GM12872 (cell line): ENCODE data around the gene CNKSR2.

Experiments
- TF ChIP-seq, protein P1 (sequence below): IDR thresholded peaks from 3 replicates; pipeline ENCODE4 v1.5.1; 2011; ENCODE audit warnings: low read depth, mild to moderate bottlenecking, low read length, moderate library complexity; ENCODE audit not compliant: insufficient read depth

CNKSR2 gene

DNA sequence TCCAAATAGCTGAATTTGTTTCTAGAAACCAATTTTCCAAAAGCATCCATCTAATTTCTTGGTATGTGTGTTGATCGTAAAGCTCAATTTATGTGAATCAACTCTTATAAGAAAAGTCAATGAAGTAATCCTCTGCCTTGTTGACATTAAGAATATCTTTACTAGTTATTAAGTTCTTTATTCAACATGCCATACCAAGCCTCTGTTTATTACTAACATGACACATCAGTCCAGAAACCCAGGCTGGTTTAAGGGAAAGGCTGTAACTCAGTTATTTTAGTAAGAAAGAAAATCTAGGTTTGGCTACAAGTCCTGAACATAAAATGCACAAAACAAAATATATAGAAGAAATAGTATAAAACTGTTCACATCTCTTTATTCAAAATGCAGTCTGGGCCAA is 235.9 kb downstream of the CNKSR2 start:
- TF ChIP-seq, protein P1, sequence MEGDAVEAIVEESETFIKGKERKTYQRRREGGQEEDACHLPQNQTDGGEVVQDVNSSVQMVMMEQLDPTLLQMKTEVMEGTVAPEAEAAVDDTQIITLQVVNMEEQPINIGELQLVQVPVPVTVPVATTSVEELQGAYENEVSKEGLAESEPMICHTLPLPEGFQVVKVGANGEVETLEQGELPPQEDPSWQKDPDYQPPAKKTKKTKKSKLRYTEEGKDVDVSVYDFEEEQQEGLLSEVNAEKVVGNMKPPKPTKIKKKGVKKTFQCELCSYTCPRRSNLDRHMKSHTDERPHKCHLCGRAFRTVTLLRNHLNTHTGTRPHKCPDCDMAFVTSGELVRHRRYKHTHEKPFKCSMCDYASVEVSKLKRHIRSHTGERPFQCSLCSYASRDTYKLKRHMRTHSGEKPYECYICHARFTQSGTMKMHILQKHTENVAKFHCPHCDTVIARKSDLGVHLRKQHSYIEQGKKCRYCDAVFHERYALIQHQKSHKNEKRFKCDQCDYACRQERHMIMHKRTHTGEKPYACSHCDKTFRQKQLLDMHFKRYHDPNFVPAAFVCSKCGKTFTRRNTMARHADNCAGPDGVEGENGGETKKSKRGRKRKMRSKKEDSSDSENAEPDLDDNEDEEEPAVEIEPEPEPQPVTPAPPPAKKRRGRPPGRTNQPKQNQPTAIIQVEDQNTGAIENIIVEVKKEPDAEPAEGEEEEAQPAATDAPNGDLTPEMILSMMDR, result no peak

DNA sequence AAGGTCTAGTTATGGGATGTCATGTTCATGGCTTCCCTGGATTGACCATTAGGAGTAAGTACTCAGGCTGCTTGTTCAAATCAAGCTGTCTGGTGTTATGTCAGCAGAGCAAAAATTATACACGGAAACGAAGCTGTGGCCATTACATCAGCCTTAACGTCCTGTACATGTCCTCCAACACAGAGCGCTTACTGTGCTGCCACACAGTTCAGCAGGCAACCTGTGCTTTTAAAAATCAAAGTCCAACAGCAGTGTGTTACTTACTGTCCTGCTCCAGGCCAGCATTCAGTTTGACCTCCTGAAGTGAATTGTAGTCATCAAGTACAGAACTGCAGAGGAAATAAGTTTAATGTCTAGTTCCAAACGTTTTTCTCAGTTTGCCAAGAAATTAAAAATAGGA is 237.9 kb downstream of the CNKSR2 start:
- TF ChIP-seq, protein P1, result no peak

DNA sequence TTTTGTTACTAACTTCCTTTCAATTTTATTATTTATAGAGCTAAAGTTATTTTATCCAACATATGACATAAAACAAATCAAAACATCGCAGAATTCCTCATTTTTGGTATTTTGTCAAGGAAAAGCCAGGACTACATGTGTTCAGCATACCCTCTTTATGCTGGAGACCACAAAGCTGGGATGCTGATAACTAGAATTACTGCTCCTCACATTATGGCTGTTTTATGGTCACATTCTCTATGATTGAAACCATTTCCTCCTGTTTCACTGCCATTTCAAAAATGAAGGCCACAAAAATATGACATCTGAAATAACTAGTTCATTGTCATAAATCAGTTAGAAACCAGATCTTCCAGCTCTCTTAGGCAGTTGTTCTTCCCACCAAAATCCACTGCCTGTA is 242.2 kb downstream of the CNKSR2 start:
- TF ChIP-seq, protein P1, result no peak

DNA sequence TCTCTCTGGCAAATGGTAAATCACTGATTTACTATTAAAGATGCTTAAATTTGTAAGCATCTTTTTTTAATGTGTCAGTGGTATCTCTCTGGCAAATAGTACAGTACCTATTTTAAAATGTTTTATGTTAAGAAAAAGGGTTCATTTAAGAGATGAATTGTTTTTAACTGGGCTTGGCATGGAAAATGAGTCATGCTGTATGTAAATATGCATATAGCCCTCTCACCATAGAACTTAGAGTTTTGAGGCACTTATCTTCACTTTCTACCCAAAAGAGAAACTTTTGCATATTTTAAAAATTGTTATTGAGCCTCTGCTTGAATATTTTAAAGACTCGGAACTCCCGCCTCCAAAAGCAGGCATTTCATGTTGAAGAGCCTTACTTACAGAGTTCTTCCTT is 246.0 kb downstream of the CNKSR2 start:
- TF ChIP-seq, protein P1, result no peak

DNA sequence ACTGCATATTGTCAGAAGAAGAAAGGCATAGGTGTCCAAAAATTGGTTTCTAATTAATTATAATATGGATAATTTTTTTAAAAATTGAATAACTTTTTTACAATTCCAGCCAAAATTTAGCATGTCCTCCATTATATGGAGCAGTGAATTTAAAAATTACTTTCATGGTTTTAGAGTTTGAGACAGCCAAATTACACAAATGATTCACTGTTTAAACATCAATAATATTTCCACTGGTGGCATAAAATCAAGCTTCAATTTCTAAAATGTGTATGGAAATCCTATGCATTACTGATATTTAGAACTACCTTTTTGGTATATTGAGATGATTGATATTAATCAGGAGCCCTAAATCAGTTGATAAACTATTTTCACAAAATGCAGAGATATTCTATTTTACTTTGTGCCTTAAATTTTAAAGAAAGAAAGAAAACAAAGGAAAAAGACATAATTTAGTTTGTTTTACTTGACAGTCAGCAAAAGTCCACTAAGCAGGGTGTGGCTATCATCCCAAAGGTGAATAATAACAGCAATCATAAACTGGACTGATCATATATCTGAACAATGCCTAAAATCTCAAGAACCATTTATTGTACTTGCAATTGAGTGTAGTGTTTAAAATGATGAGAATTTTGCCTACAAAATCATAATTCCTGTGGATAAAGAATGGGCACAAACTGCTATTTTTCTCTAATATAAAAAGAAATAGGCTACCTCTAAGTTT is 249.7 kb downstream of the CNKSR2 start:
- TF ChIP-seq, protein P1, result no peak

DNA sequence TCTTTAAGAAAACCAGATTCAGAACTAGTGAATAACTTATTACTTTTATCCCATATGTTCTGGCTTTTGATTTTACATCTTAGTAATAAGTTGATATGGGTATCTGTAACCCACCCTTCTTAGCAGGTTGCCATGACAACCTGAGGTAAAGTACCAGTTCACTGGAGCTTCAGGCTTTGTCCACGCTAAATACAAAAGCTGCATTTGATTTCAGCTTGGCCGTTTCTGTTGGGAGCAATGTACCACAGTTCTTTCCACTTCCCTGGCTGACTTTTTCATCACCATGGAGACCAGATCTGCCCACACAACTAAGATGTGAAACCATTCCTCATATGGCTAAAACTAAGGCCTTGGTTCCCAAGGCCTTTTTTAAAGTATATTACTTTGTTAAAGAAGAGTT is 257.8 kb downstream of the CNKSR2 start:
- TF ChIP-seq, protein P1, result no peak

DNA sequence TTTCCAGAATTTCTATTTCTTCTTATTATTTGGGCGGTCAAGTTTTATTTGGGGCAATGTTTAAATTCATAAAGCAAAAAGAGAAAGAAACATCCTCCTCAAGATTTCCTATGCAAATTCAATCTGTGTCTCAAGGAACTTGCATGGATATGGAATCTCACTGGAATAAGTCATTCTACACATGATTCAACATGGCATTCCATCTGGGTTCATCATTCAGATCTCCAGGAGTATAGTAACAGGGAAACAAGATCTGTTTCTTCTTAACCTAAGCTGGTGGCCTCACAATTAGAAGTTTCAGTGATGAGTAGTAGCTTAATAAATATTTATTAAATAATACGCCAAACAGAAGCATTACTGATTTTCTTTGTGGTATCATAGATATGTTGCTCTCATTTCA is 264.1 kb downstream of the CNKSR2 start:
- TF ChIP-seq, protein P1, result no peak
